Measurements from ENCODE around the gene ZNF532. TPM values are rescaled to one million over a fixed set of nuclear protein-coding genes. Genes with fewer than 3 reads are reported as not detected.

ZNF532 gene
- total RNA-seq, 1 donor from 2014 or later, result 137 TPM

GRCh38 chr18:58831606-58832005, 33.1 kb upstream of the ZNF532 start:
- Histone ChIP-seq H4K20me1 (ENCODE audit: low read depth) (no peaks in the 10 kb centered on the region), H3K27ac (no peak overlapping the region), H3K4me3 (no peak overlapping the region), H3K4me2 (no peak overlapping the region), H3K9me3 (ENCODE audit: low read depth) (no peaks in the 10 kb centered on the region), H3K27me3 (no peaks in the 10 kb centered on the region), H3K9ac (no peak overlapping the region), H3K4me1 (no peaks in the 10 kb centered on the region), H2AFZ (replicated peaks) (no peak overlapping the region), H3F3A (ENCODE audit: low read depth) (peaks cover 2% of the 10 kb centered on the region), H3K79me2 (ENCODE audit: low read depth) (no peaks in the 10 kb centered on the region), H3K36me3 (no peaks in the 10 kb centered on the region)
- Mint-ChIP-seq H3K9me3 (peaks cover 14% of the 10 kb centered on the region), H3K4me3 (no peak overlapping the region), H3K27me3 (ENCODE audit: insufficient read depth, low read depth) (peaks cover 6% of the 10 kb centered on the region), H3K36me3 (peaks cover 7% of the 10 kb centered on the region), H3K27ac (no peak overlapping the region), H3K4me1 (peaks cover 32% of the 10 kb centered on the region)
- no peak for TF ChIP-seq CTCF (IDR thresholded peaks at IDR 0.05)
- TF ChIP-seq EZH2 (IDR thresholded peaks at IDR 0.05), result no peak
- TF ChIP-seq EZH2phosphoT487 (IDR thresholded peaks at IDR 0.05), result no peak
- DNase-seq (ENCODE audit: low spot score), result no peak

- no peak overlapping the region for H3K27ac Mint-ChIP-seq
- no peak for DNase-seq (ENCODE audit: low spot score)
- peaks cover 12% of the 10 kb centered on the region for H3K4me1 ChIP-seq
- H4K20me1 ChIP-seq (ENCODE audit: low read depth), result peaks cover 4% of the 10 kb centered on the region
- no peak overlapping the region for H3K4me3 Mint-ChIP-seq
- H3K9me3 Mint-ChIP-seq, result peaks cover 17% of the 10 kb centered on the region
- no peak overlapping the region for H3K4me2 ChIP-seq
- no peak overlapping the region for H2AFZ ChIP-seq (replicated peaks)
- no peaks in the 10 kb centered on the region for H3K79me2 ChIP-seq (ENCODE audit: low read depth)
- H3K27ac ChIP-seq, result no peak overlapping the region
- no peaks in the 10 kb centered on the region for H3K36me3 Mint-ChIP-seq
- no peaks in the 10 kb centered on the region for H3K36me3 ChIP-seq
- no peaks in the 10 kb centered on the region for H3K9me3 ChIP-seq (ENCODE audit: low read depth)
- peaks cover 26% of the 10 kb centered on the region for H3K4me1 Mint-ChIP-seq
- peaks cover 6% of the 10 kb centered on the region for H3K27me3 Mint-ChIP-seq (ENCODE audit: insufficient read depth, low read depth)
- no peak overlapping the region for H3K4me3 ChIP-seq
- TF ChIP-seq EZH2 (IDR thresholded peaks at IDR 0.05), result no peak
- TF ChIP-seq EZH2phosphoT487 (IDR thresholded peaks at IDR 0.05), result no peak
- no peak for TF ChIP-seq CTCF (IDR thresholded peaks at IDR 0.05)
- H3K27me3 ChIP-seq, result no peaks in the 10 kb centered on the region
- no peak overlapping the region for H3K9ac ChIP-seq
- H3F3A ChIP-seq (ENCODE audit: low read depth), result peaks cover 16% of the 10 kb centered on the region
These were observed 26.4 kb upstream of the ZNF532 start for GRCh38 chr18:58838165-58838860.

- Mint-ChIP-seq H3K4me3 (no peak overlapping the region), H3K4me1 (peaks cover 32% of the 10 kb centered on the region), H3K27me3 (ENCODE audit: insufficient read depth, low read depth) (peaks cover 6% of the 10 kb centered on the region), H3K36me3 (no peaks in the 10 kb centered on the region), H3K9me3 (peaks cover 17% of the 10 kb centered on the region), H3K27ac (no peak overlapping the region)
- Histone ChIP-seq H4K20me1 (ENCODE audit: low read depth) (peaks cover 4% of the 10 kb centered on the region), H2AFZ (replicated peaks) (no peak overlapping the region), H3K27me3 (no peaks in the 10 kb centered on the region), H3K27ac (no peak overlapping the region), H3K9ac (no peak overlapping the region), H3K36me3 (no peaks in the 10 kb centered on the region), H3F3A (ENCODE audit: low read depth) (peaks cover 22% of the 10 kb centered on the region), H3K79me2 (ENCODE audit: low read depth) (no peaks in the 10 kb centered on the region), H3K4me1 (peaks cover 19% of the 10 kb centered on the region), H3K4me3 (no peak overlapping the region), H3K9me3 (ENCODE audit: low read depth) (no peaks in the 10 kb centered on the region), H3K4me2 (no peak overlapping the region)
- TF ChIP-seq EZH2 (IDR thresholded peaks at IDR 0.05) (no peak), EZH2phosphoT487 (IDR thresholded peaks at IDR 0.05) (no peak), CTCF (IDR thresholded peaks at IDR 0.05) (no peak)
- no peak for DNase-seq (ENCODE audit: low spot score)
These were observed 25.7 kb upstream of the ZNF532 start for GRCh38 chr18:58838946-58839345.
